ENCODE results near the gene IFI16. TPM values are rescaled to one million over a fixed set of nuclear protein-coding genes. Genes with fewer than 3 reads are reported as not detected.
"Not testable (repeated sequence)": the region's sequence is repeated elsewhere in the genome, so short reads cannot be mapped to it uniquely, and the experiment has no call there.

Gene IFI16
- total RNA-seq, 4 donors from 2014 or later, result 47.0 to 72.0 (median 50.8) TPM

- TF ChIP-seq, protein P1, sequence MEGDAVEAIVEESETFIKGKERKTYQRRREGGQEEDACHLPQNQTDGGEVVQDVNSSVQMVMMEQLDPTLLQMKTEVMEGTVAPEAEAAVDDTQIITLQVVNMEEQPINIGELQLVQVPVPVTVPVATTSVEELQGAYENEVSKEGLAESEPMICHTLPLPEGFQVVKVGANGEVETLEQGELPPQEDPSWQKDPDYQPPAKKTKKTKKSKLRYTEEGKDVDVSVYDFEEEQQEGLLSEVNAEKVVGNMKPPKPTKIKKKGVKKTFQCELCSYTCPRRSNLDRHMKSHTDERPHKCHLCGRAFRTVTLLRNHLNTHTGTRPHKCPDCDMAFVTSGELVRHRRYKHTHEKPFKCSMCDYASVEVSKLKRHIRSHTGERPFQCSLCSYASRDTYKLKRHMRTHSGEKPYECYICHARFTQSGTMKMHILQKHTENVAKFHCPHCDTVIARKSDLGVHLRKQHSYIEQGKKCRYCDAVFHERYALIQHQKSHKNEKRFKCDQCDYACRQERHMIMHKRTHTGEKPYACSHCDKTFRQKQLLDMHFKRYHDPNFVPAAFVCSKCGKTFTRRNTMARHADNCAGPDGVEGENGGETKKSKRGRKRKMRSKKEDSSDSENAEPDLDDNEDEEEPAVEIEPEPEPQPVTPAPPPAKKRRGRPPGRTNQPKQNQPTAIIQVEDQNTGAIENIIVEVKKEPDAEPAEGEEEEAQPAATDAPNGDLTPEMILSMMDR (IDR thresholded peaks at IDR 0.05), result no peak
- TF ChIP-seq POLR2A (IDR thresholded peaks at IDR 0.05), result no peak
- no peak overlapping the region for H3K4me3 ChIP-seq (ENCODE audit: low read depth, poor library complexity, severe bottlenecking)
- intact Hi-C loops (cut with DNase I; ENCODE audit: low total_unique reads), result no loop called here
- no peak for DNase-seq (ENCODE audit: low spot score in 2 of 2)
- WGBS, 2 donors, result 94 to 100% methylated on average over 1 of the region's 1 CpG
These were observed 20.6 kb downstream of the IFI16 start for GRCh38 chr1:159030311-159030710.

- 59 to 82% methylated on average over 3 of the region's 3 CpGs for whole genome bisulfite sequencing, 2 donors
- intact Hi-C loops (cut with DNase I; ENCODE audit: low total_unique reads), result no loop called here
- H3K4me3 ChIP-seq (ENCODE audit: low read depth, poor library complexity, severe bottlenecking), result no peak overlapping the region
- no peak for TF ChIP-seq POLR2A (IDR thresholded peaks at IDR 0.05)
- TF ChIP-seq, protein P1 (IDR thresholded peaks at IDR 0.05), result no peak
- DNase-seq (ENCODE audit: low spot score in 2 of 2), result no peak
These were observed 21.3 kb downstream of the IFI16 start for GRCh38 chr1:159030877-159031447.

DNA sequence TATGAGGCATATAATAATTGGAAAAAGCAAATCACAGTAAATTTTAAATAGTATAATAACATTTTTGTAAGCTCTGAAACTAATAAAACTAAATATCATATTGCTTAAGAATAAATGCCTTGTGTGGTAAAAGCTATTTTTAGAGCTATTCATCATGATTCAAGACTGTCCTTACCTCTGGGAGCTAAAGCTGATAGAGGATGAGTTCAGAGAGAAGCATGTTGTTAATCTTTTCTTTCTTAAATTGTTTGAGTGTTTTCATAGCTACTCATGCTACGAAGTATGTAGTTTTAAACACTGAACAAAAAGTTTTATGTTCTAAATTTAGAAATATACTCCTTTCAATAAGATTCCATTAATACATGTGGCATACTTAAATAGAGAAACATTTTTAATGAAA lies 30.5 kb downstream of the IFI16 start:
- WGBS, 2 donors, result 73 to 85% methylated on average over 1 of the region's 1 CpG
- TF ChIP-seq, protein P1 (IDR thresholded peaks at IDR 0.05), result no peak
- no peak for TF ChIP-seq POLR2A (IDR thresholded peaks at IDR 0.05)
- H3K4me3 ChIP-seq (ENCODE audit: low read depth, poor library complexity, severe bottlenecking), result no peak overlapping the region
- no peak for DNase-seq (ENCODE audit: low spot score in 2 of 2)
- intact Hi-C loops (cut with DNase I; ENCODE audit: low total_unique reads), result no loop called here

DNA sequence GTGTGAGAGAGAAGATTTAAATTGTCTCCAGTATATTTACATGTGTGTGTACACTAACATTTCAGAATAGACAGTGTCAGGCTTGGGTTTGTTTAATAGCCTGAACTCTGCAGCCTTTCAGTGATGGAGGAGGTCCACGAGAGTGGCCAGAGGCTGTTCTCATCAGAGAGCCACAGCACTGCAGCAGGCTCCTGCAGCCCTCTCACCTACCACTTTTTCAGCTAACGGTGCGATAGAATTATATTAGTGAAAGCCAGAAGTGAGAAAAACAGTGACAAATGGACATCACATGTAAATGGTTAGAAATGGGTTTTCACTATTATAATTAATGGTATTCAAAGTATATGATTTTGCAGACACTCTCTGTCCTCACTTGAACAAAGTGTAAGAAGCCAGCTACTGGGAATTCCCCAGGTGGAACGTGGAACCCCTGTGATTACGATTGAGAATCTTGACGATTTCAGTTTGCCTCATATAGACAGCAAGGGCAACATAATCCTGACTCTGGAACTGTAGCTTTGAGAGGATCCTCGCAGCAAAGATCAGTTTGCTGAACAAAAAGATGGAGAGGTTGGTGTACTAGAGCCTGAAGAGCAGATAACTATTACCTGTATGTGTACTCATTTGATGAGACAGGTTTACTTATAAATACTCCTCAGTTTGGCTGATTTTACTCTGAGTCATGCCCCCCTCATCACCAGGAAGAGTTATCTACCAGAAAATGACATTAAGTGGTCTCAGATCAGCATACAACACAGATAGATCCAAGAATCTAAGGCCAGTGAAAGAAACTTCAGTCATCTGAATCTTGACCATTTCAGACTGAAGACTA lies 31.4 kb downstream of the IFI16 start:
- WGBS, 2 donors, result 90 to 92% methylated on average over 7 of the region's 7 CpGs
- intact Hi-C loops (cut with DNase I; ENCODE audit: low total_unique reads), result no loop called here
- H3K4me3 ChIP-seq (ENCODE audit: low read depth, poor library complexity, severe bottlenecking), result no peak overlapping the region
- DNase-seq (ENCODE audit: low spot score in 2 of 2), result no peak
- TF ChIP-seq, protein P1 (IDR thresholded peaks at IDR 0.05), result no peak
- no peak for TF ChIP-seq POLR2A (IDR thresholded peaks at IDR 0.05)

DNA sequence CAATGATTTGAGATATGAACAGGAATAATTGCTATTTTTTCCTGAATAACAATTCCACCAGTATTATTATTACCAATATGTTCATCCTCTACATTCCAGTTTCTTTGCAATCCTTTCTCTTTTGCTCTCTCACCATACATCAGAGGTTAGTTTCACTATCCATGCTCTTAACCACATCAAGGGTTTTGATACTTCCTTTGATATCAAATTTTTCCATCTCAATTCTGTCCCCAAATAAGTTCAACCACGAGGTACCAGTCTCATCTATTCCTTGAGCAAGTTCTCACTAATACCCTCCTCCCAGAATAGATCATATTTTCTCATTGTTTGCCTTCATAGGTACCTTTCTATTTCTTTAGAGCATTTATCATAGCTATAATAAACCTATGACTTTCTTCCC lies 36.8 kb downstream of the IFI16 start:
- DNase-seq (ENCODE audit: low spot score in 2 of 2); H3K4me3 ChIP-seq (ENCODE audit: low read depth, poor library complexity, severe bottlenecking): not testable (repeated sequence)
- intact Hi-C loops (cut with DNase I; ENCODE audit: low total_unique reads), result loop anchor here (5.0 kb wide), 1 partner anchor 296 kb away; no protein-coding TSS in a partner anchor
- WGBS, 2 donors, result 56% methylated on average over 1 of the region's 1 CpG

GRCh38 chr1:159051436-159051835 lies 41.7 kb downstream of the IFI16 start:
- DNase-seq (ENCODE audit: low spot score in 2 of 2), result no peak
- WGBS, 2 donors, result 100% methylated on average over 2 of the region's 2 CpGs
- intact Hi-C loops (cut with DNase I; ENCODE audit: low total_unique reads), result no loop called here
- no peak overlapping the region for H3K4me3 ChIP-seq (ENCODE audit: low read depth, poor library complexity, severe bottlenecking)
- TF ChIP-seq, protein P1 (IDR thresholded peaks at IDR 0.05), result no peak
- no peak for TF ChIP-seq POLR2A (IDR thresholded peaks at IDR 0.05)
